B cell (primary cell): ENCODE results near the gene MYH10. TPM values are rescaled to one million over a fixed set of nuclear protein-coding genes. Genes with fewer than 3 reads are reported as not detected.

Experiments used
- ATAC-seq: fragments of 200-7000 bp; cut with Tn5 transposase; one replicate; pipeline ENCODE4 v1.10.0; 2021; ENCODE audit warnings: low read depth, mild to moderate bottlenecking, moderate number of reproducible peaks, moderate library complexity
- CTCF ChIA-PET: fragments of 350-600 bp; sonication (Branson Sonifier 250); formaldehyde crosslinking; loops from one replicate; lab custom pipeline; 2021; ENCODE audit warnings: antibody characterized with exemption, inconsistent platforms; lab: Charles Lee
- POLR2A ChIA-PET: fragments of 350-600 bp; sonication (Branson Sonifier 250); formaldehyde crosslinking; loops from one replicate; lab custom pipeline; 2021; ENCODE audit warnings: antibody characterized with exemption; lab: Charles Lee
- DNase-seq: peaks from one replicate; pipeline ENCODE4 v3.0.0; 2013
- H2AFZ ChIP-seq: 2 replicates; pipeline ENCODE4 v1.6.1; 2012; ENCODE audit warnings: mild to moderate bottlenecking, low read depth, low read length; ENCODE audit not compliant: insufficient read depth, poor library complexity, severe bottlenecking
- H3K27ac ChIP-seq, 2 donors: 1 replicate in 1 of 2; 2 replicates in 1 of 2; pipeline ENCODE4 v1.5.1; 2012 to 2013; ENCODE audit warnings: low read length in 2 of 2, mild to moderate bottlenecking in 2 of 2, moderate library complexity in 1 of 2
- H3K27me3 ChIP-seq, 4 experiments: fragments of 200-600 bp in 1 of 4; sonication (generic) in 1 of 4; replicated peaks in 1 of 4; 1 replicate in 2 of 4; 2 replicates in 2 of 4; pipeline versions ENCODE4 v1.6.1 to v1.7.0; 2013 to 2016; ENCODE audit warnings: low read length in 3 of 4, mild to moderate bottlenecking in 2 of 4, mixed read lengths in 1 of 4, moderate library complexity in 1 of 4; ENCODE audit not compliant: insufficient read depth in 4 of 4, control insufficient read depth in 3 of 4; ENCODE audit errors: control extremely low read depth in 1 of 4
- H3K36me3 ChIP-seq, 2 experiments: replicated peaks in 1 of 2; 1 replicate in 1 of 2; 2 replicates in 1 of 2; pipeline versions ENCODE4 v1.6.1 to v1.7.1; 2013; ENCODE audit warnings: low read length in 1 of 2; ENCODE audit not compliant: insufficient read depth in 2 of 2, control insufficient read depth in 1 of 2; ENCODE audit errors: control extremely low read depth in 1 of 2, extremely low read depth in 1 of 2
- H3K4me1 ChIP-seq, 2 donors: fragments of 200-600 bp in 1 of 2; sonication (generic) in 1 of 2; 1 replicate in 1 of 2; 2 replicates in 1 of 2; pipeline versions ENCODE4 v1.5.1 to v1.6.1; 2013 to 2017; ENCODE audit warnings: low read length in 2 of 2; ENCODE audit not compliant: control insufficient read depth in 2 of 2, insufficient read depth in 2 of 2
- H3K4me2 ChIP-seq: replicated peaks from 2 replicates; pipeline ENCODE3; 2012; ENCODE audit warnings: mild to moderate bottlenecking, low read depth, low read length; ENCODE audit not compliant: poor library complexity, severe bottlenecking
- H3K4me3 ChIP-seq, 5 experiments: fragments of 200-600 bp in 1 of 5; sonication (generic) in 1 of 5; 1 replicate in 3 of 5; 2 replicates in 2 of 5; pipeline versions ENCODE4 v1.5.1 to v1.7.0; 2011 to 2016; ENCODE audit warnings: low read length in 4 of 5, mild to moderate bottlenecking in 4 of 5, low read depth in 2 of 5, control low read depth in 1 of 5, moderate library complexity in 1 of 5; ENCODE audit not compliant: insufficient read depth in 1 of 5; ENCODE audit errors: control extremely low read depth in 1 of 5, extremely low read depth in 1 of 5
- H3K79me2 ChIP-seq: fragments of 200-600 bp; sonication (generic); one replicate; pipeline ENCODE4 v1.6.0; 2016; ENCODE audit warnings: low read length; ENCODE audit not compliant: control insufficient read depth, insufficient read depth
- H3K9ac ChIP-seq: fragments of 200-600 bp; sonication (generic); 2 replicates; pipeline ENCODE4 v1.6.1; 2017; ENCODE audit warnings: mild to moderate bottlenecking, low read length, moderate library complexity
- H3K9me3 ChIP-seq, 3 donors: one replicate each; pipeline versions ENCODE4 v1.6.1 to v1.7.1; 2013; ENCODE audit warnings: low read length in 2 of 3; ENCODE audit not compliant: control insufficient read depth in 2 of 3, insufficient read depth in 1 of 3; ENCODE audit errors: control extremely low read depth in 1 of 3
- H4K20me1 ChIP-seq: 2 replicates; pipeline ENCODE4 v1.6.0; 2012; ENCODE audit warnings: mild to moderate bottlenecking, low read length; ENCODE audit not compliant: insufficient read depth, control insufficient read depth, poor library complexity, severe bottlenecking
- H3K27ac Mint-ChIP-seq: one replicate; pipeline ENCODE4 v1.8.0; 2021; ENCODE audit warnings: mixed read lengths
- H3K27me3 Mint-ChIP-seq: one replicate; pipeline ENCODE4 v1.8.0; 2021; ENCODE audit warnings: mixed read lengths
- H3K4me1 Mint-ChIP-seq: one replicate; pipeline ENCODE4 v1.8.0; 2021; ENCODE audit warnings: mixed read lengths
- H3K4me3 Mint-ChIP-seq: one replicate; pipeline ENCODE4 v1.8.0; 2021; ENCODE audit warnings: mixed read lengths
- H3K9me3 Mint-ChIP-seq: one replicate; pipeline ENCODE4 v1.8.0; 2022; ENCODE audit warnings: mixed read lengths; ENCODE audit not compliant: insufficient read depth
- EZH2 ChIP-seq: IDR thresholded peaks from 2 replicates; pipeline ENCODE4 v1.6.1; 2012; ENCODE audit warnings: borderline replicate concordance, low read depth, mild to moderate bottlenecking, moderate library complexity, low read length; ENCODE audit not compliant: insufficient read depth, poor library complexity, severe bottlenecking
- WGBS: methylation state at CpG from one replicate; pipeline ENCODE4 v1.1.5; 2013; ENCODE audit warnings: missing lambda C conversion rate; ENCODE audit not compliant: insufficient coverage; 5-methylcytosine and 5-hydroxymethylcytosine counted together
- intact Hi-C: fragments of 100-400 bp; cut with micrococcal nuclease; formaldehyde crosslinking; loops from one replicate; pipeline ENCODE4 v1.10.0; 2022
- polyA plus RNA-seq: library from polyadenylated mRNA; depleted of rRNA; stranded (reverse); fragments of >200 nt; gene quantifications from 2 replicates; pipeline ENCODE4 v1.2.3, GENCODE V29; 2012
- total RNA-seq, 2 donors: library from RNA; stranded (reverse); fragments of 120-200 nt in 1 of 2; gene quantifications; 1 replicate in 1 of 2; 2 replicates in 1 of 2; pipeline versions ENCODE4 v1.2.3 to v1.2.4, GENCODE V29; 2013 to 2022
- TF ChIP-seq, protein P1 (sequence below): fragments of 200-600 bp; IDR thresholded peaks from one replicate; pipeline ENCODE4 v1.8.0; 2022; ENCODE audit warnings: antibody characterized with exemption, mild to moderate bottlenecking

The MYH10 gene
- total and polyA plus RNA-seq, 2 donors (not counting 1 experiment from before 2014, with no cell fraction given), result 0.04 to 1.7 TPM

DNA sequence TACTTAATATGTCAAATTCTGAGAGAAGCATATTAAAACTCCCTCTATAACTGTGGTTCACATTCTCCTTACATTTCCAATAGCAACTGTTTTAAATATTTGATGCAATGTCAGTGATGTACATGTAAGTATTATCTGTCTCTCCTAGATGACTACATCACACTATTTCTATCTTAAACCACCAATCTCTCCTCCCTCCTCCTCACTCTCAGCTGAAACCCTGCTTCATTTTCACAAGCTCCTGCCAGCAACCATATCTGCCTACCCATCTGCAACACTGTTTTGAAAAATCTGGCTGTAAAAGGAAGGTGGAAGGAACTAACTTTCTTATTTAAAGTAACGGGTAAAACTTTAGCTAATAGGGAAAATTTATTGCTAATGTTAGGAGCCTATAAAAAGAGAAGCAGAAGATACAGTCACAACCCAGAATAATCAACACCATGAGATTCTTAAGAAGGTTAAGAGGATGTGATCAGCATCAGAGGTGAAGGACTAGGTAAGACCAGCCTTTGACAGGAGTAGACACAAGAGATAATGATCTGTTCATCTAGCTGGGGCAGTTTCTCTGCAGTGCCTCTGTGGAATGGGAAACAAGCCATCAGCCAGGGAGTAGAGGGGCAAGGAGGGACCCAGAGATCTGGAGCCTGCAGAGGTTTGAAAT lies 31.0 kb downstream of the MYH10 start:
- CTCF ChIA-PET, result no interaction called here
- Mint-ChIP-seq H3K27ac (no peak overlapping the region), H3K27me3 (peaks cover 4% of the 10 kb centered on the region), H3K9me3 (no peaks in the 10 kb centered on the region), H3K4me3 (no peak overlapping the region), H3K4me1 (no peaks in the 10 kb centered on the region)
- Histone ChIP-seq H3K79me2 (no peaks in the 10 kb centered on the region), H3K9ac (no peak overlapping the region), H3K9me3 (no peaks in the 10 kb centered on the region), H3K27ac (no peak overlapping the region), H3K4me2 (no peak overlapping the region), H3K36me3 (no peaks in the 10 kb centered on the region), H2AFZ (no peak overlapping the region), H3K4me3 (no peak overlapping the region), H4K20me1 (no peaks in the 10 kb centered on the region), H3K27me3 (no peaks in the 10 kb centered on the region), H3K4me1 (no peaks in the 10 kb centered on the region)
- POLR2A ChIA-PET, result no interaction called here
- intact Hi-C loops, result no loop called here
- ATAC-seq, result no peak
- no peak for DNase-seq
- no peak for TF ChIP-seq EZH2
- TF ChIP-seq, protein P1, sequence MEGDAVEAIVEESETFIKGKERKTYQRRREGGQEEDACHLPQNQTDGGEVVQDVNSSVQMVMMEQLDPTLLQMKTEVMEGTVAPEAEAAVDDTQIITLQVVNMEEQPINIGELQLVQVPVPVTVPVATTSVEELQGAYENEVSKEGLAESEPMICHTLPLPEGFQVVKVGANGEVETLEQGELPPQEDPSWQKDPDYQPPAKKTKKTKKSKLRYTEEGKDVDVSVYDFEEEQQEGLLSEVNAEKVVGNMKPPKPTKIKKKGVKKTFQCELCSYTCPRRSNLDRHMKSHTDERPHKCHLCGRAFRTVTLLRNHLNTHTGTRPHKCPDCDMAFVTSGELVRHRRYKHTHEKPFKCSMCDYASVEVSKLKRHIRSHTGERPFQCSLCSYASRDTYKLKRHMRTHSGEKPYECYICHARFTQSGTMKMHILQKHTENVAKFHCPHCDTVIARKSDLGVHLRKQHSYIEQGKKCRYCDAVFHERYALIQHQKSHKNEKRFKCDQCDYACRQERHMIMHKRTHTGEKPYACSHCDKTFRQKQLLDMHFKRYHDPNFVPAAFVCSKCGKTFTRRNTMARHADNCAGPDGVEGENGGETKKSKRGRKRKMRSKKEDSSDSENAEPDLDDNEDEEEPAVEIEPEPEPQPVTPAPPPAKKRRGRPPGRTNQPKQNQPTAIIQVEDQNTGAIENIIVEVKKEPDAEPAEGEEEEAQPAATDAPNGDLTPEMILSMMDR, result no peak
- WGBS, result no CpG with 5 or more reads among the region's 1 CpG

DNA sequence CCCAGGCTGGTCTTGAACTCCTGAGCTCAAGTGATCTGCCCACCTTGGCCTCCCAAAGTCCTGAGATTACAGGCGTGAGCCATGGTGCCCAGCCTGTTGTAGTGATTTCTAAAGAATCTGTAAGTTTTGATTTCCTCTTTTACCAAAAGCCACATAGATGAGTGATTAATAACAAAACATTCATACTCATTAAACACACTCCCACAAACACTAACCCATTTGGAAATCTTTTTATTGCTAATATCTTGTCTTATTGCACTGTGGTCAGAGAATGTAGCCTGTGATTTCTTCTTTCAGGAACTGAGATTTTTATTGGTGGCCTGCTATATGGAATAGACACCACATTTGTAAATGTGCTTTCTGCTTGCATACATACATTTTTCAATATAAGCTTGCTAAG lies 31.6 kb downstream of the MYH10 start:
- no peak for ATAC-seq
- no peaks in the 10 kb centered on the region for H3K4me1 Mint-ChIP-seq
- intact Hi-C loops, result no loop called here
- H3K4me2 ChIP-seq, result no peak overlapping the region
- ChIA-PET POLR2A (no interaction called here), CTCF (no interaction called here)
- H2AFZ ChIP-seq, result no peak overlapping the region
- H3K36me3 ChIP-seq, result no peaks in the 10 kb centered on the region
- H3K4me1 ChIP-seq, result no peaks in the 10 kb centered on the region
- peaks cover 4% of the 10 kb centered on the region for H3K27me3 Mint-ChIP-seq
- no peak overlapping the region for H3K4me3 Mint-ChIP-seq
- DNase-seq, result no peak
- H3K27ac Mint-ChIP-seq, result no peak overlapping the region
- H3K9ac ChIP-seq, result no peak overlapping the region
- no peak overlapping the region for H3K4me3 ChIP-seq
- H4K20me1 ChIP-seq, result no peaks in the 10 kb centered on the region
- no peak overlapping the region for H3K27ac ChIP-seq
- no CpG with 5 or more reads among the region's 1 CpG for WGBS
- H3K27me3 ChIP-seq, result no peaks in the 10 kb centered on the region
- no peaks in the 10 kb centered on the region for H3K9me3 ChIP-seq
- no peaks in the 10 kb centered on the region for H3K9me3 Mint-ChIP-seq
- TF ChIP-seq, protein P1, result no peak
- TF ChIP-seq EZH2, result no peak
- H3K79me2 ChIP-seq, result no peaks in the 10 kb centered on the region
